GM06990 (cell line): Measurements from ENCODE around the gene JAK1.

Experiments used
- DNase-seq: peaks from one replicate; pipeline ENCODE4 v3.0.0-alpha.2; 2011; ENCODE audit not compliant: insufficient read length; ENCODE audit errors: extremely low read depth
- H3K27me3 ChIP-seq: replicated peaks from 2 replicates; pipeline ENCODE4 v1.6.0; 2011; ENCODE audit warnings: low read length; ENCODE audit not compliant: control insufficient read depth, insufficient read depth
- H3K36me3 ChIP-seq: 2 replicates; pipeline ENCODE4 v1.5.1; 2011; ENCODE audit warnings: low read length; ENCODE audit not compliant: control insufficient read depth, insufficient read depth
- H3K4me3 ChIP-seq: replicated peaks from 2 replicates; pipeline ENCODE4 v1.5.1; 2011; ENCODE audit warnings: low read depth, mild to moderate bottlenecking, control low read depth, low read length
- CTCF ChIP-seq: IDR thresholded peaks from 2 replicates; pipeline ENCODE4 v1.5.1; 2011; ENCODE audit warnings: low read length, control low read depth, mild to moderate bottlenecking, inconsistent platforms; ENCODE audit not compliant: insufficient read depth, poor library complexity, severe bottlenecking

JAK1 gene

GRCh38 chr1:64857347-64857746 lies 109.0 kb downstream of the JAK1 start:
- no peak for DNase-seq
- no peaks in the 10 kb centered on the region for H3K27me3 ChIP-seq
- no peak for TF ChIP-seq CTCF
- H3K36me3 ChIP-seq: peaks cover 33% of the 10 kb centered on the region
- H3K4me3 ChIP-seq: no peak overlapping the region

DNA sequence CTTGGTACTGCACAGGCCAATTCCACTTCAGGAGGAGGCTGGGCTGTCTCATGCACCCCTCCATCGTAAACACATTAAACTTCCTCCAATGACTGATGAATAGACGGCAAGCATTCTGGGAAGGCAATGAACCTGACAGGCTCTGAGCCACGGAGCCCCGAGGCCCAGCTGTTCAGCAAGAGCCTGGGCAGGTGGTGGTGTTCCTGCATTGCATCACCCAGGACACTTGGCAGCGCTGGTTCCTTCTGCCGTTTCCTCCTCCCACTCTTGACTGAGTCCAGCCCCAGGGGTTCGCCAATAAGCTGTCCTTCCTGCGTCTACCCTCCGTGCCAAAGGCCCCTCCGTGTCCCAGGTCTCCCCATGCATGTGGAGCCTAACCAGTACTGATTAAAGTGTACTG lies 109.8 kb downstream of the JAK1 start:
- peaks cover 33% of the 10 kb centered on the region for H3K36me3 ChIP-seq
- no peak for TF ChIP-seq CTCF
- no peaks in the 10 kb centered on the region for H3K27me3 ChIP-seq
- no peak for DNase-seq
- no peak overlapping the region for H3K4me3 ChIP-seq

- Histone ChIP-seq H3K36me3 (peaks cover 33% of the 10 kb centered on the region), H3K27me3 (no peaks in the 10 kb centered on the region), H3K4me3 (no peak overlapping the region)
- no peak for TF ChIP-seq CTCF
- DNase-seq: no peak
These were observed 110.8 kb downstream of the JAK1 start for GRCh38 chr1:64855557-64855956.

DNA sequence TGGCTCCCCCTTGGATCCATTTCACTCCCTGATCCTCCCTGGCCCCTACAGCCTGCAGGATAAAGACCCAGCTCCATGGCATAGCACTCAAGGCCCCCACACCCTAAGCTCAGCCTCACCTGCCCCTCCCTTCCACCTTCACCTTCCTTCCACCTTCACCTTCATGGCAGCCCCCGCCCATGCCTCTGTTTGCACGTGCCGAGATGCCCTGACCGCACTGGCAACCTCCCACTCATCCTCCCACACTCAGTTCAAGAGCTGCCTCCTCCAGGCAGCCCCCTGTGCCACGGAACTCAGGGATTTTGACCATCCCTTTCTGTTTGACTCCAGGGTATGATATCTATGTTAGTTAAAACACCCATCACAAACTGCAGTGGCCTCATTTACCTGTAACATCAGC lies 111.7 kb downstream of the JAK1 start:
- DNase-seq: no peak
- Histone ChIP-seq H3K27me3 (no peaks in the 10 kb centered on the region), H3K36me3 (peaks cover 37% of the 10 kb centered on the region), H3K4me3 (no peak overlapping the region)
- TF ChIP-seq CTCF: no peak

GRCh38 chr1:64851664-64852063 lies 114.7 kb downstream of the JAK1 start:
- DNase-seq: no peak
- TF ChIP-seq CTCF: no peak
- H3K27me3 ChIP-seq: no peaks in the 10 kb centered on the region
- peaks cover 26% of the 10 kb centered on the region for H3K36me3 ChIP-seq
- no peak overlapping the region for H3K4me3 ChIP-seq

DNA sequence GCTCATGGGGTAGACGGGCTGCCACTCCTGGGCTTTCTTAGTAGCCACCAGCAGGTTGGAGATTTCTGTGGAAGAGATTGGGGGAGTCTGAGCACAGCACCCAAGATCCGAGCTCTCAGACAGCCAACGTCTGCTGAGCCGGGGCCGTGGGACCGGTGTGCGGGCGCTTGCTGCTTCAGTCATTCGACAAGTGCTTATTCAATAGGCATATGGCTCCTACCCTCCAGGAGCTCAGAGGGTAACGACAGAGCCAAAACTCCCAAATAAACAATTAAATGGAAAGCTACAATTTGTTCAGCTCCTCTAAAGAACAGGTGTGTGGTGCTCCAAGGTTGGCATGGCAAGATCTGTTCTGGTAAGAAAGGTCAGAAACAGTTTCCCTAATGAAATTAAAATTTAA lies 115.5 kb downstream of the JAK1 start:
- DNase-seq: no peak
- Histone ChIP-seq H3K27me3 (no peaks in the 10 kb centered on the region), H3K4me3 (no peak overlapping the region), H3K36me3 (peaks cover 25% of the 10 kb centered on the region)
- no peak for TF ChIP-seq CTCF
